B cell (primary cell): ENCODE results near the gene GCNT2. TPM values are rescaled to one million over a fixed set of nuclear protein-coding genes. Genes with fewer than 3 reads are reported as not detected.

Experiments
- ATAC-seq: fragments of 200-7000 bp; cut with Tn5 transposase; one replicate; pipeline ENCODE4 v1.10.0; 2021; ENCODE audit warnings: low read depth, mild to moderate bottlenecking, moderate number of reproducible peaks, moderate library complexity
- CTCF ChIA-PET: fragments of 350-600 bp; sonication (Branson Sonifier 250); formaldehyde crosslinking; loops from one replicate; lab custom pipeline; 2021; ENCODE audit warnings: antibody characterized with exemption, inconsistent platforms; lab: Charles Lee
- POLR2A ChIA-PET: fragments of 350-600 bp; sonication (Branson Sonifier 250); formaldehyde crosslinking; loops from one replicate; lab custom pipeline; 2021; ENCODE audit warnings: antibody characterized with exemption; lab: Charles Lee
- DNase-seq: peaks from one replicate; pipeline ENCODE4 v3.0.0; 2013
- H2AFZ ChIP-seq: 2 replicates; pipeline ENCODE4 v1.6.1; 2012; ENCODE audit warnings: mild to moderate bottlenecking, low read depth, low read length; ENCODE audit not compliant: insufficient read depth, poor library complexity, severe bottlenecking
- H3K27ac ChIP-seq, 2 donors: 1 replicate in 1 of 2; 2 replicates in 1 of 2; pipeline ENCODE4 v1.5.1; 2012 to 2013; ENCODE audit warnings: low read length in 2 of 2, mild to moderate bottlenecking in 2 of 2, moderate library complexity in 1 of 2
- H3K27me3 ChIP-seq, 4 experiments: fragments of 200-600 bp in 1 of 4; sonication (generic) in 1 of 4; replicated peaks in 1 of 4; 1 replicate in 2 of 4; 2 replicates in 2 of 4; pipeline versions ENCODE4 v1.6.1 to v1.7.0; 2013 to 2016; ENCODE audit warnings: low read length in 3 of 4, mild to moderate bottlenecking in 2 of 4, mixed read lengths in 1 of 4, moderate library complexity in 1 of 4; ENCODE audit not compliant: insufficient read depth in 4 of 4, control insufficient read depth in 3 of 4; ENCODE audit errors: control extremely low read depth in 1 of 4
- H3K36me3 ChIP-seq, 2 experiments: replicated peaks in 1 of 2; 1 replicate in 1 of 2; 2 replicates in 1 of 2; pipeline versions ENCODE4 v1.6.1 to v1.7.1; 2013; ENCODE audit warnings: low read length in 1 of 2; ENCODE audit not compliant: insufficient read depth in 2 of 2, control insufficient read depth in 1 of 2; ENCODE audit errors: control extremely low read depth in 1 of 2, extremely low read depth in 1 of 2
- H3K4me1 ChIP-seq, 2 donors: fragments of 200-600 bp in 1 of 2; sonication (generic) in 1 of 2; 1 replicate in 1 of 2; 2 replicates in 1 of 2; pipeline versions ENCODE4 v1.5.1 to v1.6.1; 2013 to 2017; ENCODE audit warnings: low read length in 2 of 2; ENCODE audit not compliant: control insufficient read depth in 2 of 2, insufficient read depth in 2 of 2
- H3K4me2 ChIP-seq: replicated peaks from 2 replicates; pipeline ENCODE3; 2012; ENCODE audit warnings: mild to moderate bottlenecking, low read depth, low read length; ENCODE audit not compliant: poor library complexity, severe bottlenecking
- H3K4me3 ChIP-seq, 5 experiments: fragments of 200-600 bp in 1 of 5; sonication (generic) in 1 of 5; 1 replicate in 3 of 5; 2 replicates in 2 of 5; pipeline versions ENCODE4 v1.5.1 to v1.7.0; 2011 to 2016; ENCODE audit warnings: low read length in 4 of 5, mild to moderate bottlenecking in 4 of 5, low read depth in 2 of 5, control low read depth in 1 of 5, moderate library complexity in 1 of 5; ENCODE audit not compliant: insufficient read depth in 1 of 5; ENCODE audit errors: control extremely low read depth in 1 of 5, extremely low read depth in 1 of 5
- H3K79me2 ChIP-seq: fragments of 200-600 bp; sonication (generic); one replicate; pipeline ENCODE4 v1.6.0; 2016; ENCODE audit warnings: low read length; ENCODE audit not compliant: control insufficient read depth, insufficient read depth
- H3K9ac ChIP-seq: fragments of 200-600 bp; sonication (generic); 2 replicates; pipeline ENCODE4 v1.6.1; 2017; ENCODE audit warnings: mild to moderate bottlenecking, low read length, moderate library complexity
- H3K9me3 ChIP-seq, 3 donors: one replicate each; pipeline versions ENCODE4 v1.6.1 to v1.7.1; 2013; ENCODE audit warnings: low read length in 2 of 3; ENCODE audit not compliant: control insufficient read depth in 2 of 3, insufficient read depth in 1 of 3; ENCODE audit errors: control extremely low read depth in 1 of 3
- H4K20me1 ChIP-seq: 2 replicates; pipeline ENCODE4 v1.6.0; 2012; ENCODE audit warnings: mild to moderate bottlenecking, low read length; ENCODE audit not compliant: insufficient read depth, control insufficient read depth, poor library complexity, severe bottlenecking
- H3K27ac Mint-ChIP-seq: one replicate; pipeline ENCODE4 v1.8.0; 2021; ENCODE audit warnings: mixed read lengths
- H3K27me3 Mint-ChIP-seq: one replicate; pipeline ENCODE4 v1.8.0; 2021; ENCODE audit warnings: mixed read lengths
- H3K4me1 Mint-ChIP-seq: one replicate; pipeline ENCODE4 v1.8.0; 2021; ENCODE audit warnings: mixed read lengths
- H3K4me3 Mint-ChIP-seq: one replicate; pipeline ENCODE4 v1.8.0; 2021; ENCODE audit warnings: mixed read lengths
- H3K9me3 Mint-ChIP-seq: one replicate; pipeline ENCODE4 v1.8.0; 2022; ENCODE audit warnings: mixed read lengths; ENCODE audit not compliant: insufficient read depth
- CTCF ChIP-seq: fragments of 200-600 bp; IDR thresholded peaks from one replicate; pipeline ENCODE4 v1.8.0; 2022; ENCODE audit warnings: antibody characterized with exemption, mild to moderate bottlenecking
- EZH2 ChIP-seq: IDR thresholded peaks from 2 replicates; pipeline ENCODE4 v1.6.1; 2012; ENCODE audit warnings: borderline replicate concordance, low read depth, mild to moderate bottlenecking, moderate library complexity, low read length; ENCODE audit not compliant: insufficient read depth, poor library complexity, severe bottlenecking
- WGBS: methylation state at CpG from one replicate; pipeline ENCODE4 v1.1.5; 2013; ENCODE audit warnings: missing lambda C conversion rate; ENCODE audit not compliant: insufficient coverage; 5-methylcytosine and 5-hydroxymethylcytosine counted together
- intact Hi-C: fragments of 100-400 bp; cut with micrococcal nuclease; formaldehyde crosslinking; loops from one replicate; pipeline ENCODE4 v1.10.0; 2022
- polyA plus RNA-seq: library from polyadenylated mRNA; depleted of rRNA; stranded (reverse); fragments of >200 nt; gene quantifications from 2 replicates; pipeline ENCODE4 v1.2.3, GENCODE V29; 2012
- small RNA-seq: library from RNA; depleted of rRNA; stranded (forward); fragments of <200 nt; gene quantifications from one replicate; pipeline ENCODE3, GENCODE V24; 2012; ENCODE audit warnings: low replicate concordance, low read depth; ENCODE audit not compliant: insufficient read length
- total RNA-seq, 2 donors: library from RNA; stranded (reverse); fragments of 120-200 nt in 1 of 2; gene quantifications; 1 replicate in 1 of 2; 2 replicates in 1 of 2; pipeline versions ENCODE4 v1.2.3 to v1.2.4, GENCODE V29; 2013 to 2022

The GCNT2 gene
- total and polyA plus RNA-seq, 2 donors (not counting 1 experiment from before 2014, with no cell fraction given): 6.8 to 32.1 TPM

- Mint-ChIP-seq H3K9me3 (no peaks in the 10 kb centered on the region), H3K4me3 (no peak overlapping the region)
Observed at GRCh38 chr6:10678456-10678855, 157.3 kb downstream of the GCNT2 start.

More at GRCh38 chr6:10678456-10678855, 157.3 kb downstream of the GCNT2 start:
- H3K27ac ChIP-seq: no peak overlapping the region
- intact Hi-C loops: no loop called here
- POLR2A ChIA-PET: no interaction called here
- H2AFZ ChIP-seq: no peak overlapping the region
- WGBS: 90% methylated on average over 4 of the region's 4 CpGs
- ATAC-seq: no peak
- H3K79me2 ChIP-seq: no peaks in the 10 kb centered on the region
- no peaks in the 10 kb centered on the region for H4K20me1 ChIP-seq
- H3K9ac ChIP-seq: no peak overlapping the region
- Mint-ChIP-seq H3K27ac (no peak overlapping the region), H3K4me1 (no peaks in the 10 kb centered on the region), H3K27me3 (peaks cover 4% of the 10 kb centered on the region)
- H3K4me1 ChIP-seq: no peaks in the 10 kb centered on the region
- no peaks in the 10 kb centered on the region for H3K27me3 ChIP-seq
- no peak overlapping the region for H3K4me2 ChIP-seq
- H3K36me3 ChIP-seq: no peaks in the 10 kb centered on the region
- CTCF ChIA-PET: no interaction called here
- TF ChIP-seq EZH2 (no peak), CTCF (no peak)
- H3K4me3 ChIP-seq: no peak overlapping the region
- H3K9me3 ChIP-seq: no peaks in the 10 kb centered on the region
- no peak for DNase-seq

Small RNA genes lying within 50 kb of the gene (small RNA-seq; reads per million reads assigned to genes)
- not detected for gene RF00019

Other genes starting within 250 kb of the GCNT2 start
- not detected in 2 replicates for gene TFAP2A, start 106.3 kb upstream of the GCNT2 start, total RNA-seq
- not detected in 2 replicates for gene TFAP2A, start 106.3 kb upstream of the GCNT2 start, polyA plus RNA-seq
- gene C6orf52, start 173.3 kb downstream of the GCNT2 start, total RNA-seq: 1.2 TPM in 1 of 2 replicates, not detected in the other
- 0.51 and 0.87 TPM in 2 replicates for gene C6orf52, start 173.3 kb downstream of the GCNT2 start, polyA plus RNA-seq
- 6.1 TPM in 2 replicates for gene PAK1IP1, start 173.6 kb downstream of the GCNT2 start, total RNA-seq
- 3.8 and 4.2 TPM in 2 replicates for gene PAK1IP1, start 173.6 kb downstream of the GCNT2 start, polyA plus RNA-seq
- gene TMEM14C, start 201.7 kb downstream of the GCNT2 start, total RNA-seq: 25.0 and 31.7 TPM in 2 replicates
- gene TMEM14C, start 201.7 kb downstream of the GCNT2 start, polyA plus RNA-seq: 36.8 and 39.1 TPM in 2 replicates
- 53.0 and 58.5 TPM in 2 replicates for gene TMEM14B, start 226.5 kb downstream of the GCNT2 start, total RNA-seq
- 40.8 and 41.3 TPM in 2 replicates for gene TMEM14B, start 226.5 kb downstream of the GCNT2 start, polyA plus RNA-seq